Gastrocnemius medialis (tissue), 4 donors: ENCODE measurements around the gene ATAD3C.

Experiments used
- POLR2A ChIP-seq, 2 donors: fragments of 450-650 bp; IDR thresholded peaks; one replicate each; pipeline ENCODE4 v1.6.1; 2017; ENCODE audit warnings: antibody characterized with exemption in 2 of 2, mild to moderate bottlenecking in 2 of 2, moderate library complexity in 2 of 2
- TF ChIP-seq, protein P1 (sequence below), 5 experiments: fragments of 450-650 bp in 3 of 5; fragments of 200-600 bp in 2 of 5; sonication (generic) in 2 of 5; IDR thresholded peaks in 4 of 5; conservative IDR thresholded peaks in 1 of 5; 1 replicate in 4 of 5; 2 replicates in 1 of 5; pipeline ENCODE4 v1.5.1; 2016 to 2019; ENCODE audit warnings: antibody characterized with exemption in 5 of 5, mild to moderate bottlenecking in 3 of 5, moderate library complexity in 3 of 5

DNA sequence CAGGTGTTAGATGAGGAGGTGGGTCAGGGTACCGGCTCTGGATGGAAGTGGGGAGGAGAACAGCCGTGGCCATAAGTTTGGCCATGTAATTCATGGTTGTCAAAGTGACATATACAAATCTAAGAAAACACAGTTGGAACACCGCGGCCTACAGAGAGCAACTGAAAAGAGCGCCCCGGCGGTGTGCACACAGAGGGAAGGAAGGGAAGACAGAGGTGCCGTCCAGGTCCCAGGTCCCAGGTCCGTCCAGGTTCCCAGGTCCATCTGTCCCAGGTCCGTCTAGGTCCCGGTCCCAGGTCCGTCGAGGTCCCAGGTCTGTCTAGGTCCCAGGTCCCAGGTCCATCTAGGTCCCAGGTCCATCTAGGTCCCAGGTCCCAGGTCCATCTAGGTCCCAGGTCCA, 37.9 kb upstream of the ATAD3C start:
- TF ChIP-seq, protein P1, sequence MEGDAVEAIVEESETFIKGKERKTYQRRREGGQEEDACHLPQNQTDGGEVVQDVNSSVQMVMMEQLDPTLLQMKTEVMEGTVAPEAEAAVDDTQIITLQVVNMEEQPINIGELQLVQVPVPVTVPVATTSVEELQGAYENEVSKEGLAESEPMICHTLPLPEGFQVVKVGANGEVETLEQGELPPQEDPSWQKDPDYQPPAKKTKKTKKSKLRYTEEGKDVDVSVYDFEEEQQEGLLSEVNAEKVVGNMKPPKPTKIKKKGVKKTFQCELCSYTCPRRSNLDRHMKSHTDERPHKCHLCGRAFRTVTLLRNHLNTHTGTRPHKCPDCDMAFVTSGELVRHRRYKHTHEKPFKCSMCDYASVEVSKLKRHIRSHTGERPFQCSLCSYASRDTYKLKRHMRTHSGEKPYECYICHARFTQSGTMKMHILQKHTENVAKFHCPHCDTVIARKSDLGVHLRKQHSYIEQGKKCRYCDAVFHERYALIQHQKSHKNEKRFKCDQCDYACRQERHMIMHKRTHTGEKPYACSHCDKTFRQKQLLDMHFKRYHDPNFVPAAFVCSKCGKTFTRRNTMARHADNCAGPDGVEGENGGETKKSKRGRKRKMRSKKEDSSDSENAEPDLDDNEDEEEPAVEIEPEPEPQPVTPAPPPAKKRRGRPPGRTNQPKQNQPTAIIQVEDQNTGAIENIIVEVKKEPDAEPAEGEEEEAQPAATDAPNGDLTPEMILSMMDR (IDR thresholded peaks at IDR 0.05 in 4 of 5, conservative IDR thresholded peaks at IDR 0.05 in 1 of 5), result no peak
- TF ChIP-seq POLR2A (IDR thresholded peaks at IDR 0.05), result no peak
